Measurements from ENCODE around the gene ELMOD3. TPM values are rescaled to one million over a fixed set of nuclear protein-coding genes. Genes with fewer than 3 reads are reported as not detected.
"Not testable (repeated sequence)": the region's sequence is repeated elsewhere in the genome, so short reads cannot be mapped to it uniquely, and the experiment has no call there.

ELMOD3 gene
- total RNA-seq, 1 donor from 2014 or later, result 19.6 TPM

DNA sequence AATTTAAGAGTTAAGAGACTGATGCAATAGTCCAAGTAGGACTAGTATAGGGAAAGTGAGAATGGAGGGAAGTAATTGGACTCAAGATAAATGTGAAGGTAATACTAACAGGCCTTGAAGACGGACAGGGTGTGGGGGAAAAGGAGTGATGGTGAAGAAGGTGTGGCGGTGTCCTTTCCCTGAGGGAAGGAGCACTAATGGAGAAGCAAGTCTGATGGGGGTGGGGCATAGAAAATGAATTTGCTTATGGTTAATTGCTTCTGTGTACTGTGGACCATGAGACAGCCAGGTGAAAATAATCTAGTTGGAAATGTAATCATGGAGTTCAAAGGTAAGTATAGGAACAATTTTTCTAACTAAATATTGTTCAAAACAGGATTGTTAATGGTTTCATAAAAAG is 19.6 kb upstream of the ELMOD3 start:
- ATAC-seq (no peak), DNase-seq (no peak)
- no peaks in the 10 kb centered on the region for H3K27me3 ChIP-seq (ENCODE audit: low read depth)
- H3K9me3 ChIP-seq, result no peaks in the 10 kb centered on the region
- H3K4me3 ChIP-seq, result no peak overlapping the region
- TF ChIP-seq, protein P1, sequence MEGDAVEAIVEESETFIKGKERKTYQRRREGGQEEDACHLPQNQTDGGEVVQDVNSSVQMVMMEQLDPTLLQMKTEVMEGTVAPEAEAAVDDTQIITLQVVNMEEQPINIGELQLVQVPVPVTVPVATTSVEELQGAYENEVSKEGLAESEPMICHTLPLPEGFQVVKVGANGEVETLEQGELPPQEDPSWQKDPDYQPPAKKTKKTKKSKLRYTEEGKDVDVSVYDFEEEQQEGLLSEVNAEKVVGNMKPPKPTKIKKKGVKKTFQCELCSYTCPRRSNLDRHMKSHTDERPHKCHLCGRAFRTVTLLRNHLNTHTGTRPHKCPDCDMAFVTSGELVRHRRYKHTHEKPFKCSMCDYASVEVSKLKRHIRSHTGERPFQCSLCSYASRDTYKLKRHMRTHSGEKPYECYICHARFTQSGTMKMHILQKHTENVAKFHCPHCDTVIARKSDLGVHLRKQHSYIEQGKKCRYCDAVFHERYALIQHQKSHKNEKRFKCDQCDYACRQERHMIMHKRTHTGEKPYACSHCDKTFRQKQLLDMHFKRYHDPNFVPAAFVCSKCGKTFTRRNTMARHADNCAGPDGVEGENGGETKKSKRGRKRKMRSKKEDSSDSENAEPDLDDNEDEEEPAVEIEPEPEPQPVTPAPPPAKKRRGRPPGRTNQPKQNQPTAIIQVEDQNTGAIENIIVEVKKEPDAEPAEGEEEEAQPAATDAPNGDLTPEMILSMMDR (IDR thresholded peaks at IDR 0.05), result no peak
- intact Hi-C loops (cut with DNase I), result no loop called here
- no peaks in the 10 kb centered on the region for H3K36me3 ChIP-seq
- no peaks in the 10 kb centered on the region for H3K4me1 ChIP-seq
- no peak overlapping the region for H3K27ac ChIP-seq

DNA sequence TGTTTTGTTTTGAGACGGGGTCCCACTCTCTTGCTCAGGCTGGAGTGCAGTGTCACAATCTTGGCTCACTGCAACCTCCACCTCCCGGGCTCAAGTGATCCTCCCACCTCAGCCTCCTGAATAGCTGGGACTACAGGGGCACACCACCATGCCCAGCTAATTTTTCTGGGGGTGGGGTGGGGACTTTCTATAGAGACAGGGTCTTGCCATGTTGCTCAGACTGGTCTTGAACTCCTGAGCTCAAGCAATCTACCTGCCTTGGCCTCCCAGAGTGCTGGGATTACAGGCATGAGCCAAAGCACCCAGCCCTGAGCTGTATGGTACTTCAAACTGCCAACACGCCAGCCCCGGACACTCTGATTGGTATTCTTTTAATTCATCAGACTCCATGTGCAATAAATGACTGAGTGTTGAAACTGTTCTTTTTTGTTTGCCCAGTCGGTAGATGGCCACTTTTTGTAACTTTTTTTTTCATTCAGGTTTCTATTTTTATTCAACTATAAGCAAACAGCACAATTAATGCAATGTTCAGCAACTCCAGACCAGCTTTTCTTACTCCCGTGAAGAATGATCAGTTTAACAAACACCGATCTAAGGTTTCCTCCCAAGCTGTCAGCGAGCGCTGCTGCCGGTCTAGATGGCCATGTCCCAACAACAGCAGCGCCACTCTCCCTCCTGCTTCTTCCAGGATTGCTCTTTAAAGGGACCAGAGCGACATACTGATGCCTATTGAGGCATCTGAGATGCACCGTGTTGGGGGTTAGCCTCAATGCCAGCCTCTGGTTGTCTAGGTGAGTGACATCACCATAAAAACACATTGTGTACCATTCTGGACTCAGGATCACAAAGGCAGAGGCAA is 14.3 kb upstream of the ELMOD3 start:
- intact Hi-C loops (cut with DNase I), result no loop called here
- Histone ChIP-seq H3K4me3 (no peak overlapping the region), H3K9me3 (no peaks in the 10 kb centered on the region), H3K27me3 (ENCODE audit: low read depth) (no peaks in the 10 kb centered on the region), H3K27ac (no peak overlapping the region), H3K4me1 (no peaks in the 10 kb centered on the region), H3K36me3 (peaks cover 34% of the 10 kb centered on the region)
- no peak for DNase-seq
- TF ChIP-seq, protein P1 (IDR thresholded peaks at IDR 0.05), result no peak
- peak; percentile 58 to 73 for ATAC-seq

DNA sequence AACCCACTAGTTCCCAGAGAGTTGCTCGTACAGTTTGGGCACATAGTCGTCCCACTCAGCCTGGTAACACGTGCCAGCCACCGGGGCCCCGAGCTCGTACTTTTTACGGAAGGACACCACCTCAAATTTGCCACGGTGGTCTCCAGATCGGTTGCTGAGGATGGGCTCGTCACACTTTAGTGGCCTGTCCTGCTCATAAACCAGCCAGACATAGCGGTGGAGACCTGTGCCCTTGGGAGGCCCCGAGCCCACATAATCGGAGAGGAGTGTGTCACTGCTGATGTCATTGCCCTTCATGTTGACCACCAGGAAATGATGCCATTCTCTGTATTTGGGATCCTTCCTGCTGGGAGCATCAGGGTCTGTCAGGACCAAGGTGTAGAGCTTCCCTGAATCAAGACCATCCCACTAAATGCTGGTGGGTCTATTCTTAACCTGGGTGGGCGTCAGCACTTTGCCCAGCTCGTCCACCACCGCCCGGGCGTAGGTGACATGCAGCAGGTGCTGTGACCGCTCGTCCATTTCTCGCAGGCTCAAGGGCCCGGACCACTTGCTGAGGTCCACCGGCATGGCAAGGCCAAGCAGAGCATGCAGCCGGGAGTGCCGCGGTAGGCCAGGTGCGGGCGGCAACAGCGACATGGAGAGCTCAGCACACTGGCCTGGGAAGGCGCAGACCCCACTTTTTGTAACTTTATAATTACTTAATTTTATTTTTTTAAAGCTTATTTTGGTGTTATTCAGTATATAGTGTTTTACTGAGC is 13.1 kb upstream of the ELMOD3 start:
- DNase-seq, result no peak
- intact Hi-C loops (cut with DNase I), result no loop called here
- H3K27ac ChIP-seq, result no peak overlapping the region
- TF ChIP-seq, protein P1 (IDR thresholded peaks at IDR 0.05), result no peak
- H3K36me3 ChIP-seq, result peaks cover 46% of the 10 kb centered on the region
- H3K4me1 ChIP-seq, result no peaks in the 10 kb centered on the region
- no peak overlapping the region for H3K4me3 ChIP-seq
- no peaks in the 10 kb centered on the region for H3K9me3 ChIP-seq
- ATAC-seq, result no peak
- no peaks in the 10 kb centered on the region for H3K27me3 ChIP-seq (ENCODE audit: low read depth)

DNA sequence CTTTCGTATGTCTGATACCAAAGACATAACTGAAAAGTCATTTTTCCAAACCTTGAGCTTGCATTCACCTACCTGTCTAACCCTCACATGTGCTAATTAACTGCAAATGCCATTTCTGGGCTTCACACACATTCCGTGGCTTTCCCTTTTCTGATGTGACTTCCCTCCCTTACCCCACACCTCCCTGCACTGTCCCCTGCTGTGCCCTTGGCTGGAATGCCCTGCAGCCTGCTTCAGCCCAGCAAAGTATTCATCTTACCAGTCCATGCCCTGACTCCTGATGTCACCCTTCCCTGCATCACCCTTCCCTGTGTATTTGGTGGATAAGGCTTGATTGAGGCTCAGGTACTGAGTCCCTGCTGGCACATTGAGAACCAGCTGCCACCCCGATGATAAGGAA is 12.4 kb upstream of the ELMOD3 start:
- Histone ChIP-seq H3K27me3 (ENCODE audit: low read depth) (no peaks in the 10 kb centered on the region), H3K4me1 (no peaks in the 10 kb centered on the region), H3K27ac (no peak overlapping the region), H3K4me3 (no peak overlapping the region), H3K36me3 (peaks cover 53% of the 10 kb centered on the region), H3K9me3 (no peaks in the 10 kb centered on the region)
- TF ChIP-seq, protein P1 (IDR thresholded peaks at IDR 0.05), result no peak
- ATAC-seq, result no peak
- intact Hi-C loops (cut with DNase I), result no loop called here
- DNase-seq, result no peak

DNA sequence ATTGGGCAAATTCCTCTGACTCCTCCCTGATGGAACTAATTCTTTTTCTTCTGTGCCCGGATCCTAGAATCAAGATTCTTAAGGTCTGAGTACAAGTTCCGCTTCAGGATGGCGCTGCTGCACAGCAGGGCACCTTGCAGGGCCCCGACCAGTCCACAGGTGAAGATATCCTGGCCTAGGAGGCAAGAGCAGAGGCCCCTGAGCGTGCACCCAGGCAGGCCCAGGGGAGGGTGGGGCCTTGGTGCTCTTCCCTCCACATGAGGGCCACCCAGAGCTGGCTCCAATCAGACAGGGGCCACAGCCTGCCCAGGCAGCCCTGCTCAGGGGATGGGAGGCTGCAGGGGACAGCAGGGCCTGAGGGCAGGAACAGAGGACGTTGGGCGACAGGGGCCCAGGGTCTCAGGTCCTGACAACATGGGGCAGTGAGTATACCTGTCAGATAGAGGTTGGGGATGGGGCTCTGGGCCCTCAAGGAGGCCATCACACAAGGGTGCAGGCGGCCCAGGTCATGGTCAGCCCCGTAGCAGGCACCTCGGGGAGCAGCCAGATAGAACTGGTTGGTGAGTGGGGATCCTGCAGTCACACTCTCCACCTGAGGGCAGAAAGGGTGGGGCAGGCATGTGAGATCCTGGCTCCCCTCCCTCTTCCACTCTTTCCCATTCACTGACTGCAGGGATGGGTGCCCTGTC is 11.2 kb upstream of the ELMOD3 start:
- H3K9me3 ChIP-seq; H3K4me1 ChIP-seq; H3K27ac ChIP-seq; H3K4me3 ChIP-seq; H3K27me3 ChIP-seq (ENCODE audit: low read depth); DNase-seq; intact Hi-C loops (cut with DNase I): not testable (repeated sequence)
- peaks cover 65% of the 10 kb centered on the region for H3K36me3 ChIP-seq
- peak in 1 of 2 donors; percentile 18 for ATAC-seq
